Measurements from ENCODE around the gene PPP1R14C. TPM values are rescaled to one million over a fixed set of nuclear protein-coding genes. Genes with fewer than 3 reads are reported as not detected.

The PPP1R14C gene
- total RNA-seq, 2 donors from 2014 or later = 0.26 to 0.33 TPM

- no peak for ATAC-seq
These were observed 69.1 kb downstream of the PPP1R14C start for GRCh38 chr6:150211700-150212511.

GRCh38 chr6:150212778-150213177 lies 69.9 kb downstream of the PPP1R14C start:
- no peak for TF ChIP-seq POLR2A (IDR thresholded peaks at IDR 0.05)
- TF ChIP-seq CTCF (IDR thresholded peaks at IDR 0.05) = no peak
- H3K27ac ChIP-seq = no peak overlapping the region
- DNase-seq (no peak), ATAC-seq (no peak)
- no peaks in the 10 kb centered on the region for H3K4me1 ChIP-seq
- intact Hi-C loops (cut with DNase I) = no loop called here
- H3K4me3 ChIP-seq = no peak overlapping the region
- WGBS, 2 donors = 63 to 67% methylated on average over 10 of the region's 10 CpGs
- H3K9me3 ChIP-seq = no peaks in the 10 kb centered on the region
- H3K36me3 ChIP-seq (replicated peaks in 1 of 2; ENCODE audit: insufficient read depth in 1 of 2, low read depth in 2 of 2) = no peaks in the 10 kb centered on the region
- H3K27me3 ChIP-seq = no peaks in the 10 kb centered on the region

More at GRCh38 chr6:150211700-150212511, 69.1 kb downstream of the PPP1R14C start:
- Histone ChIP-seq H3K9me3 (no peaks in the 10 kb centered on the region), H3K36me3 (replicated peaks in 1 of 2; ENCODE audit: insufficient read depth in 1 of 2, low read depth in 2 of 2) (no peaks in the 10 kb centered on the region), H3K27ac (no peak overlapping the region), H3K27me3 (no peaks in the 10 kb centered on the region), H3K4me1 (no peaks in the 10 kb centered on the region), H3K4me3 (no peak overlapping the region)
- intact Hi-C loops (cut with DNase I) = no loop called here
- no peak for DNase-seq
- WGBS, 2 donors = 79 to 82% methylated on average over 11 of the region's 11 CpGs
- TF ChIP-seq CTCF (IDR thresholded peaks at IDR 0.05) (no peak), POLR2A (IDR thresholded peaks at IDR 0.05) (no peak)

GRCh38 chr6:150213301-150213700 lies 70.5 kb downstream of the PPP1R14C start:
- Histone ChIP-seq H3K4me3 (no peak overlapping the region), H3K9me3 (no peaks in the 10 kb centered on the region), H3K27me3 (no peaks in the 10 kb centered on the region), H3K4me1 (no peaks in the 10 kb centered on the region), H3K27ac (no peak overlapping the region), H3K36me3 (replicated peaks in 1 of 2; ENCODE audit: insufficient read depth in 1 of 2, low read depth in 2 of 2) (no peaks in the 10 kb centered on the region)
- no peak for DNase-seq
- intact Hi-C loops (cut with DNase I) = no loop called here
- no peak for TF ChIP-seq CTCF (IDR thresholded peaks at IDR 0.05)
- TF ChIP-seq POLR2A (IDR thresholded peaks at IDR 0.05) = no peak
- WGBS, 2 donors = 70 to 91% methylated on average over 1 of the region's 1 CpG
- ATAC-seq = no peak

- Histone ChIP-seq H3K27me3 (no peaks in the 10 kb centered on the region), H3K4me1 (no peaks in the 10 kb centered on the region), H3K27ac (no peak overlapping the region), H3K9me3 (no peaks in the 10 kb centered on the region), H3K36me3 (replicated peaks in 1 of 2; ENCODE audit: insufficient read depth in 1 of 2, low read depth in 2 of 2) (no peaks in the 10 kb centered on the region), H3K4me3 (no peak overlapping the region)
- DNase-seq = no peak
- no peak for TF ChIP-seq CTCF (IDR thresholded peaks at IDR 0.05)
- no peak for TF ChIP-seq POLR2A (IDR thresholded peaks at IDR 0.05)
- no peak for ATAC-seq
- intact Hi-C loops (cut with DNase I) = no loop called here
These were observed 71.5 kb downstream of the PPP1R14C start for GRCh38 chr6:150214310-150214709.

Data from body of pancreas (tissue), 4 donors.